Choroid plexus epithelial cell (primary cell): ENCODE measurements around the gene TCF20.

Source experiments
- DNase-seq: peaks from one replicate; pipeline ENCODE4 v3.0.0-alpha.2; 2010; ENCODE audit warnings: low read depth
- H3K4me3 ChIP-seq: 2 replicates; pipeline ENCODE4 v1.5.1; 2011; ENCODE audit warnings: low read depth, mild to moderate bottlenecking, control low read depth, low read length, moderate library complexity
- TF ChIP-seq, protein P1 (sequence below): conservative IDR thresholded peaks from 2 replicates; pipeline ENCODE4 v1.5.1; 2011; ENCODE audit warnings: low read depth, mild to moderate bottlenecking, control low read depth, inconsistent platforms, low read length, moderate library complexity

Gene TCF20

DNA sequence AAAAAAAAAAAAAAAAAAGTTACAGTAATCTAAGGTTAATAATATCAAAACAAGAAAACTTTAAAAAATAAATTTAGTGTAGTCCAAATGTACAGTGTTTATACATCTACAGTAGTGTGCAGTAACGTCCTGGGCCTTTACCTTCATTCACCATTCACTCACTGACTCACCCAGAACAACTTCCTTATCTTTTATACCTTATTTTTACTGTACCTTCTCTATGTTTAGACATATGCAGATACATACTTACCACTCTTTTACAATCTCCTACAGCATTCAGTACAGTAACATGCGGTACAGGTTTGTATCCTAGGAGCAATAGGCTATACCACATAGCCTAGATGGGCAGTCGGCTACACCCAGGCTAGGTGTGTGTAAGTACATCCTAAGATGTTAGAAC lies 38.5 kb downstream of the TCF20 start:
- H3K4me3 ChIP-seq: no peak overlapping the region
- TF ChIP-seq, protein P1, sequence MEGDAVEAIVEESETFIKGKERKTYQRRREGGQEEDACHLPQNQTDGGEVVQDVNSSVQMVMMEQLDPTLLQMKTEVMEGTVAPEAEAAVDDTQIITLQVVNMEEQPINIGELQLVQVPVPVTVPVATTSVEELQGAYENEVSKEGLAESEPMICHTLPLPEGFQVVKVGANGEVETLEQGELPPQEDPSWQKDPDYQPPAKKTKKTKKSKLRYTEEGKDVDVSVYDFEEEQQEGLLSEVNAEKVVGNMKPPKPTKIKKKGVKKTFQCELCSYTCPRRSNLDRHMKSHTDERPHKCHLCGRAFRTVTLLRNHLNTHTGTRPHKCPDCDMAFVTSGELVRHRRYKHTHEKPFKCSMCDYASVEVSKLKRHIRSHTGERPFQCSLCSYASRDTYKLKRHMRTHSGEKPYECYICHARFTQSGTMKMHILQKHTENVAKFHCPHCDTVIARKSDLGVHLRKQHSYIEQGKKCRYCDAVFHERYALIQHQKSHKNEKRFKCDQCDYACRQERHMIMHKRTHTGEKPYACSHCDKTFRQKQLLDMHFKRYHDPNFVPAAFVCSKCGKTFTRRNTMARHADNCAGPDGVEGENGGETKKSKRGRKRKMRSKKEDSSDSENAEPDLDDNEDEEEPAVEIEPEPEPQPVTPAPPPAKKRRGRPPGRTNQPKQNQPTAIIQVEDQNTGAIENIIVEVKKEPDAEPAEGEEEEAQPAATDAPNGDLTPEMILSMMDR: no peak
- DNase-seq: no peak

- peak; percentile 25 for DNase-seq
- TF ChIP-seq, protein P1: no peak
- no peak overlapping the region for H3K4me3 ChIP-seq
Measured at GRCh38 chr22:42229455-42230149, 40.9 kb downstream of the TCF20 start.

- TF ChIP-seq, protein P1: no peak
- H3K4me3 ChIP-seq: no peak overlapping the region
- no peak for DNase-seq
Measured at GRCh38 chr22:42228483-42228882, 42.0 kb downstream of the TCF20 start.

DNA sequence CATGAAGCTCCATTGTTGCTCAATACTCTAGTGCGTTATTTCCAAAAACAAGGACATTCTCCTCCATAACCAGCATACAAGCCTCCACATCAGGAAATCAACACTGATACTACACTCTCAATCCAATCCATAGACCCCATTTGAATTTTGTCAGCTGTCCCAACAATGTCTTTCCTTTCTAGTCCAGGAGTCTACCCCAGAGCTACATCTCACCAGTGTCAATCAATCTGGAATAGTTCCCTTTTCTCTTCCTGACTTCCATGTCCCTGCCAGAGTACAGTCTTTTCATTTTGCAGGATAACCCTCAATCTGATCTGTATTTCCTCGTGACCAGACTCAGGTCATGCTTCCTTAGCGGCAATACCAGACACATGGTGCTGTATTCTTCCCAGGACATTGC lies 43.0 kb downstream of the TCF20 start:
- TF ChIP-seq, protein P1: no peak
- DNase-seq: no peak
- no peak overlapping the region for H3K4me3 ChIP-seq

GRCh38 chr22:42225841-42226240 lies 44.6 kb downstream of the TCF20 start:
- TF ChIP-seq, protein P1: no peak
- H3K4me3 ChIP-seq: no peak overlapping the region
- DNase-seq: no peak

- H3K4me3 ChIP-seq: no peak overlapping the region
- DNase-seq: no peak
- TF ChIP-seq, protein P1: no peak
Measured at GRCh38 chr22:42222140-42222539, 48.3 kb downstream of the TCF20 start.
